GM18520 (cell line): ENCODE measurements around the gene MYH3.
"Not testable (repeated sequence)": the region's sequence is repeated elsewhere in the genome, so short reads cannot be mapped to it uniquely, and the experiment has no call there.

Source experiments
- ATAC-seq: cut with Tn5 transposase; IDR thresholded peaks from one replicate; pipeline ENCODE4 v1.9.1; 2021; ENCODE audit not compliant: unreplicated experiment

MYH3 gene

DNA sequence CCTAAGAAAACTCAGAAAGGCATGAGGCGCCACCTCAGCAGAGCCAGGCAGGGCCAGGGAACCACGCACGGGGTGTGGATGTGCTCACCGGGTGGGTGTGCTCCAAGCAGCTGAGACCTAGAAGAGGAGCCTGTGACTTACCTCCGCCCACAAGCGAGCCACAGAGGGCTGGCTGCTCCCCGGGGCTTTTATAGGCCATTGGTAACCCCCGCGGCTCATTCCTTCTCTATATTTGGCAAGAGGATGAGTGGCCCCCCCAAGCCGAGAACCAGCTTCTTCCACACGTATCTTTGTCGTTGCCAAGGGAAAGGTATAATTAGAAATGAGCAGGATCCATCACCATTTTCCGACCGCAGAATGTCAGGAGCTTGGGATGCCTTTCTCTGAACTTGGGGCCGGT lies at the start of gene MYH3:
Gene MYH3 (minus strand): TSS at position 162 of the 400 bp plus-strand sequence. CDS start 2,245 bp downstream, outside the sequence.
- ATAC-seq: no peak

DNA sequence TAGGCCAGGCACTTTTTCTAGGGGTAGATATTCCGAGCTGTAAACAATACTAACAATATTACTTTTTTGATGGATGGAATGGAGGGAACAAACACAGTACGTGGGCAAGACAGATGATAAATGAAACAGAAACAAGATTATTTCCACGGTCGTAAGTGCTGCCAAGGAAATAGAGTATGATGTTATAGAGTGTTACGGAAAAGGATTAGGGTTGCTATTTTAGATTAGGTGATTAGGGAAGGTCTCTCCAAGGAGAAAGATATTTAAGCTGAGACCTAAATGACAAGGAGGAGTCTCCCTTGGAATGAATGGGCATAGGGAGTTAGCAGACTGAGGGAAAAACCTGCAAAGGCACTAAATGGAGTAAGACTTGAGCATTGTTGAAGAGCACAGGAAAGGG lies 48.6 kb upstream of the MYH3 start:
- ATAC-seq: no peak

DNA sequence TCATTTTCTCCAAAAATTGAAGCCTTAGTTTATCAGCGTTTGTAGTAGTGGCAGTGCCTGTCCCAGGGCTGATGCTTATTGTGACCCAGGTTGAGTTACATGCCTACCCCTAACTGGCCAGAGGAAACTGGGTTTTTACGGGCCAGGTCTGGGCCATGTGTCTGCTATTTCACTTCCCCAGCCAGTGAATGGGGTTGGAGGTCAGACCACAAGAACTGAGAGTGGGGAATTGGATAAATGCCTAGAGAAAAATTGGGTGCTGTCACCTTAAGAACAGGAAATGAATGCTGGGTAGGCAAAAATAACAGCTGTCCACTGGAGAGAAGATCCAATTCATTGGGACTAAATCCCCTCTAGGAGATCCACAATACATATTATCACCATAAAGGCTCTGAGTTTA lies 45.5 kb upstream of the MYH3 start:
- ATAC-seq: no peak

DNA sequence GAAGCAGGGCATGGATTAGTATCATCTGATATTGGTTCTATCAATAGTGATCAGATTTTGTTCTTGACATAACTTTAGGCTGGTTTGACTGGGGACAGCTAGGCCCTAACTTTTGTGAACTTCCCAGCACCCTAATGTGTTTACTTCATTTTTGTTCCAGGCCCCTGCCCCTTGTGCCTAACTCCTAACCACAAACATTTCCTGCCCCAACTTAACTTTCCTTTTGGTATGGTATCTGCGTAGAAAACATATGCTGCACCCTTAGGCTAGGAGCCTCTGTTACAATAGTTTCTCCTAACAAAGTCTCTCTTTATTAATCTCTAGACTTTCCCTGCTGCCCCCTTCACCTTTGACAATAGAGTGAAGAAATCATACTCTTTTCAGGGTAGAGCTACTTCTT lies 42.7 kb upstream of the MYH3 start:
- ATAC-seq: no peak

DNA sequence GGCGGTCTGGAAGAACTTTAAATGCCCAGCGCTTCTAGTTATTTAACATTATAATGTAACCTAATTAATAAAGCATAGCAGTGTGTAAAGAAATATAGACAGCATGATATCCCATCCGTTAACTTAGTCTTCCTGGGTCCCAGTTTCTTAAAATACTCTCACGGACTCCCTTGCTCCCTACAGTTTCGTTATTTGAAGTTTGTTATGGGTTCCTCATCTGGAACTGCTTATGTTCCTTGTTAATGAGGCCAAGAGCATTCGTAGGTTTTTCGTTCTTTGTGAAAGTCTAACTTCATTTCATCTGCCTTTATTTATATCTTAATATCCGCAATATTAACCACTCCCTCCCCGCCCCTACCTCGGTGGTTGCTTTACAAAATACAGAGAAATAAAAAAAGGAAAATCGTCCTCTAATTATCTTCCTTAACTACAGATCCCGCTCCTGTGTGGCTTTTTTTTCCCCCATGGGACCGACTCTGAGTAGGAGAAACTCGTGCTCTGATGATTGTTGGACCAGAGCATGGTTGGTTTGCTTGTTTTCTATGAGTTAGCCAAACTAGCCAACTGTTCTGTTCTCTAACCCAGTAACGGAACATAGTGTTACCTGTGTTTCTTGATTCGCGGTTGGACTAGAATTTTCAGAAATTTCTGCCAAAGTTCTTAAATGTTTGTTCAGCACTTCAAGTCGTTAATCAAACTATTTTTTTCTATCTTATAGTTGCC lies 41.1 kb upstream of the MYH3 start:
- ATAC-seq: no peak

DNA sequence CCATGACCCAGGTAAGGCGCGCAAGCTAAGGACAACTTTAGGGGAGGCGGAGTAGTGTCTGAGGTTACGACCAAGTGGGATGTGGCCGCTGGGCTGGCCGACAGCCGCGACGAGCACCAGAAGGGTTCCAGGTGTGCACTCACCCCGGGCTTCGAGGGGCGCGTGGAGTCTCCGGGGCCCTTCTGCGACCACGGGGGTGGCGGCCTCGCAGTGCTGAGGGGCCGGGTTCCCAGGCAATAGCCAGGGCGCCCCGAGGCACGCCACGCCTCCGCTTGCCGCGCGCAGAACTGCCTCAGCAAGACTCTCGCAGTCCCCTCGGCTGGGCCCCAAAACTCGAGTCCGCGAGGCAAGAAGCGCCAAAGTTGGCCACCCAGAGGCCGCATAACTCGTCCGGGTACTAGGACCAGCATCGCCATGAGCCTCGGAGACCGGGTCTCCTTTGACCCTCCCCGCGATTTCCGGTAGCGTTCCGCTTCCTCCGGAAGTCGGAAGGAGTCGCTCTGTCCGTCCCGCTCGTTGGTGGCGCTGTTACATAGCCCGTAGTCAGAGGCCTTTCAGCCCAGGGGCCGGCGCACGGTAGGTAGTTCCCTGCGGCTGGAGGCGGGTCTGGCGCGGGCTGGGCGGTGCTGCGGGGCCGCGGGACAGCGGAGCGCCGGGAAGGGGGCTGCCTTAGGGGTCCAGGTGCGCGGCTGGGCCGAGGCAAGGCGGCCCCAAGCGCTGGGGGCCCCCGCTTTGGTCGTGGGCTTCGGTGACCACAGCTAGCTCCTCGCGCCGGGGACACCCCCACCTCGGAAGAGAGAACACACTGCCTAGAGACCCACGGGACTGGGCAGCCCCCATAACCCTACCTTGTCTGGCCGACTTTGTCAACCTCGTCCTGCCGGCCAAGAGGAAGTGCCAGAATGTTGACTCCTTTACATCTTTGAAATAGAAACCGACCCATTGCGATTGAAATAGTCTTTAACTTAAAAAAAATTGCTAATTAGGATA lies 40.3 kb upstream of the MYH3 start, which contains the start of the genes ADPRM and SCO1:
Gene ADPRM (plus strand): TSS at position 503 of the 990 bp plus-strand sequence. CDS start 7,333 bp downstream, outside the sequence.
Gene SCO1 (minus strand): TSS at position 442 of the 990 bp plus-strand sequence. CDS start 26 bp downstream, at position 416.
- ATAC-seq: peak; percentile 91

DNA sequence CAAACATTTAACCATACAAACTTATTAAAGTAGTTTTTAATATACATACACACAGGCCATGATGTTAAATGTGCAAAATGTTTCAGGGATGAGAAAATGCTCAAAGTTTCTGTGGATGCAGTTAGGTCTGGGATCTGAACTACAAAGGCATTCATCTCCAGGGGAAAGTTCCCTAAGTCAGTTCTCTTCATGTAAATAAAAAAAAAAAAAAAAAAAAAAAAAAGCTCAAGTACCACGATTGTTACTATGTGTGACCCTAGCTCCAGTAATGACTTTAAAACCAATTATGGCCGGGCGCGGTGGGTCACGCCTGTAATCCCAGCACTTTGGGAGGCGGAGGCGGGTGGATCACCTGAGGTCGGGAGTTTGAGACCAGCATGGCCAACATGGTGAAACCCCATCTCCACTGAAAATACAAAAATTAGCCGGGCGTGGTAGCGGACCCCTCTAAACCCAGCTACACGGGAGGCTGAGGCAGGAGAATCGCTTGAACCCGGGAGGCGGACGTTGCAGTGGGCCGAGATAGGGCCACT lies 38.8 kb upstream of the MYH3 start:
- not testable (repeated sequence) for ATAC-seq

DNA sequence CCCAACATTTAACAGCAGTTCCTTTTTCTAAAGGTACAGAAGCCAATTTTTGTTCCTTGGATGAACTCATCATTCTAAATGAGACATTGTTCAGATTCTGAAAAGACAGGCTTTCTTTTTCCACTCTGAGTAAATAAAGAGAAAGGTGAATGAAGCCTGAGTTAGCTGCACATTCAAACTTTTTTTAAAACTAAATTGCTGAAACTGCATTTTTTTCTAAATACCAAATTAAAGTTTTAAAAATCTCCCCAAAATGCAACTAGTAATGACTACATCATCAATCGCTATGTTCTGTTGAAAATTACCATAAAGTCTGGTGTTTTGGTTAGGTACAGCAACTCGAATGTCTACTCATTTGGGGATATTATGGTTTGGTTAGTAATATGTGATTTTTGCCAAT lies 30.4 kb upstream of the MYH3 start:
- no peak for ATAC-seq

DNA sequence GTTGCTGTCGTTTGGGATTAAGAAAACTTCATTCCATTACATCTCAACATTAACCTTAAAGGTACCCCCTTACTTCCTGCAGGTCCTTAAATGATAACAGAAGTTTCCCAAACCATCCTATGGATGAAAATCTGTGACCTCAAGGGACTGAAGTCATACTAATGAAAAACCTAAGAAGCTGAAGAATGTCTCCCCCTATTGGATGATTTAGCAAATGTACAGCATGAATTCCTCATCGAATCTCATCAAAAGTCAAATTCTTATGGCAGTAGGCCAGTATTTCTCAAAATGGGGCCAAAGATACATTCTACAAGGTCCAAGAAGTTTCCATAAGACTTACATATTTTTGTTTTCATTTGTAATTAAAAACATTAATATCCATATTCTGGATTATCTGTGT lies 26.7 kb upstream of the MYH3 start:
- ATAC-seq: no peak

DNA sequence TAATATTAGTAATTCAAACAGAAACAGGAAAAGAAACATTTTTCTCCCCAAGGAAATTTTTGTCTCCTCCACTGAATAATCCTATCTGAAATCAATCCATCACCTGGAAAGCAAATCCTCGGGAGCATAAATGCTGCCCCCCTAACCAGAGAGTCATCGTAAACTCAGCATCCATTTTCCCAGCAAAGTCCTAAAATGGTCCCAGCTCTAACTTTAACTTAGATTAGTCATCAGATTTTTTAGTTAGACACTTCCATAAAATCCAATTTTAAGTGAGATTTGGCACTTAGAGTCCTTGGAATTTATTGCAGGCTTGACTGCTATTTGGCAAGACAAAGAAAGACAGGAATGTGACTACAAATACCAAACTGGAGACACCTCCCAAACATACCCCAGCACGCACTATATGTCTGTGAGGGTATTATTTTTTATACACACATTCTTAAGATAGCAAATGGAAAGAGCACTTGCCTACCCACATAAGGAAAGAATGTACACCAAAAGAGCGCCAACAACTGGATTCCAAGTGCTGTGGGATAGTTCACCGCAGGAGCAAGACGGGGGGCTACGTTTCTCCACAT lies 24.8 kb upstream of the MYH3 start:
- no peak for ATAC-seq

DNA sequence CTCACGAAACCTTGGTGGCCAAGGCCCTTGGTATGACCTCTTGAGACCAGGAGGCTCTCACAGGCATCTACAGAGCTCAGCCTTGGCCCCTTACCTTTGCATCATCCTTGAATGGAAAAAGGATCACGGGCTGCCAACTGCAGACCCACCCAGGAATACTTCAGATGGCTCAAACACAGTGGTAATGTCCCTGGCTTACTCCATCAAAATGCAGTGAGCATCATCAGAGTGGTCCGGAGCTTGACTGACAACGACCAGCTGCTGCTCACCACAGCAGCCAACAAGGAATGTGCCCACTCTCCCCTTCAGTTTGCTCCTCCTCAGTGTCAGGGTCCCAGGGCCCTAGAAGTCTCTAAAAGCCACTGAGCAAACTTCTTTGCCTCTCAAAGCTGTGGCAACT lies 17.6 kb upstream of the MYH3 start:
- ATAC-seq: no peak

DNA sequence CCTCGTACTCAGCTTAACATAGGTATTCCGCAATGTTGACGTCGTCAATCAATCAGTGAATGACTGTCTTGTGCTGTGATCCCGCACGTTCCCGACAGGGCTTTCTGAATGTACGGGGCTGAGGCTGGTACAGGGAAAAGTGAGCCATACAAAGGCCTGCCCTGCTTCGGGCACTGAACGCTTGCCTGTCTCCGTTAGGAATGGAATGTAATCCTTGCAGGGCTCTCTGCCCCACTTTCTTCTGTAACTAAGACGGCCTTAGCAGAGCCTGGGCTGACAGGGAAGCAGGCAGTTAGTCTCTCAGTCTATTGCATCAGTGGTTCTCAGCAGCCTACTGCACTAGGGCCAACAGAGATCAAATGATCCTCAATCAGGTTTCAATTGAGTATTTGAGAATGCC lies 16.2 kb upstream of the MYH3 start:
- ATAC-seq: no peak

DNA sequence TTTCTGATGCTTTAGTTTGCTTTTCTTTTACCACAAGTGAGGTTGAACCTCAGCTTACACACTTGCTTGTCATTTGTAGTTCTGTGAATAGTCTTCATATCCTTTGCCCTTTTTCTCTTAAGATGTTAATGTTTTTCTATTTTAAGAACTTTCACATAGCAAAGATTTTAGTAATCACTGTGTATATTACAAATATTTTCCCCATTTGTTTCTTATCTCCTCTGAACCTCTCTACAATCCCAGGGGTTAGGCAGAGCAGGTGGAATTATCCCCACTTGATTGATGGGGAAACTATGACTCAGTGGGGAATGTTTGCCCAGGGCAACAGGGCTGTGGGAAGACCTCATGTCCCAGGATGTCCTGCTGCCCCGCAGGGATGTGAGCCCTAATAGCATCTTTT lies 11.7 kb upstream of the MYH3 start:
- no peak for ATAC-seq

DNA sequence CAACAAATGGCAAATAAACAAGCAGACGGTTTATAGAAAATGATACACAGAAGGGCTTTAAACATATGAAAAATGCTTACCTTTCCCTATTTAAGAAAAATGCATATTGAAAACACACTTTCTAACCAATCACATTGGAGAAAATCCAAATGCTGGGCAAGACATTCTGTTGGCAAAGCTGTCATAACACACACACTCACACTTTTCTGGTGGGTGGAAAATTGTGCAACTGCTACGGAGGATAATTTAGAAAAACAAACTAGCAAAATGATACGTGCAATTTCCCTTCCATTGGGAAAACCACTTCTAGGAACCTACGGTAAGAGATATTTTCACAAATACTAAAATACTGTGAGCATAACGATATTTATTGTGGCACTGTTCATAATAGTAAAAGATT lies 9.8 kb upstream of the MYH3 start:
- ATAC-seq: no peak

DNA sequence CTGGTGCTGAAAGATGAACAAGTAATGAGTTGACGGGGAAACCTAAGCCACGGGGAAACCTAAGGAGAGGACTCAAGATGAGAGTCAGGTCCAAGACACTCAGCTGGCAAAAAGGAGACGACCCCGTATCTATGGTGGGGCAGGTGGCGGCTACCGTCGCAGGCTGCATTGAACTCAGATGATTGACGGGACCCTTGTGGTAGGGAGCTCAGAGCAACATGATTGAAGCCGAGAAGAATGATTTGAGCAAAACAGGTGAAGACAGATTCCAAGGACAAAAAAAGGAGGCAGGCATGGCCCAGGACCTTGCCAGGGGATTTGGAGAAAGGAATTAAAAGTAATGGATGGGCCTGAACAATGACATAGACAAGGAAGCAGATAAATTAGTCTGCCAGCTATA lies 7.5 kb upstream of the MYH3 start:
- ATAC-seq: no peak

DNA sequence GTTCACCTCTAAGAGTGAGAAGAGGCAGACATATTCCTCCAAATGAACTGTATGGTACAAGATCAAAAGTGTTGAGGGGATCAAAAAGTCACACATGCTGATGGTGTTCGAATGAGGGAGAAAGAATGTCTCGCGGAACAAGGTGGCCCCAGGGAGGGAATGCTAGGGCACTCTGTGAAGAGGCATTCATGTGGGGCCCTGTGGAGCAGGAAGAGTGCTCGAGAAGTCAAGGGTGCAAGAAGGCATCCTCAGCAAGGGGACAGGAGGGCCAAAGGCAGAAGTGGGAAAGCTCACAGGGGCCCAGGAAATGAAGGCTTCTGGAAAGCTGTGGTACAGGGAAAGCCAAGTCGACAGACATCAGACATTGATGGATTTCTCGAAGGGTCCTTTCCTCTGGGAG lies 6.1 kb upstream of the MYH3 start:
- no peak for ATAC-seq

DNA sequence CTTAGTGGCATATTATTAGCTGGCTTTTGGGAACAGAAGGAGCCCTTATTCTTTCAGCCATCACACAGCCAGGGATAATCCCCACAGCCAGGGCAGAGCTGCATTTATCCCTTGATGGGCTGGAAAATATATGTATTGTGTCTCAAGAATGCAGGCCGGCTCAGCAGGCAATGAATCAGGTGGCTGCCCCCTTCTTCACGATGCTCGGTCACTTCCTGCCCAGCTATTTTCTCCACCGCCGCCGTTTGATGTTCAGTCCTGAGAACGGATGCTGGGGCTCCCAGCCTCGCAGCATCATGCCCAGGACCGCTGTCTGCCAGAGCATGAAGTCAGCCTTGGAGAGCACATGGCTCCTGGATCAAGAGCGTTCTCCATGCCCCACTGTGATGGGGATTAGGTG lies 4.3 kb upstream of the MYH3 start:
- ATAC-seq: no peak

DNA sequence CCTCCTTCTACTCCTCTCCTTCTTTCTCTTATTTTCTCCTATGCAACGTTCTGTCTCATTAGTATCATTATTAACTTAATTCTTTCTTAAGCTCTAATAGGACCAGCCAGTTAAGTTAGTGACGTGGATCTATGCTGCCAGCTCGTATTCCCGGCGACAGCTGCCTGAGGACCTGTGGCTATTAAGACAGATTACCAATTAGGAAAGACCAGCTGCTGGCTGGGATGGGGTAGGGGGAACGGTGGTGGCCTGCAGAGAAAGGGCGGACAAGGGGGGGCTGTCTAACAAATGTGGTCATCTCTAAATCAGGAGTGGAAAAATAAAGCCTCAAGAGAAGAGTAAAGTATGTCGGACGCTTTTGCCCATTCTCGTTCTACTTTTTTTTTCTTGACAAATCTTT lies 770 bp upstream of the MYH3 start:
- ATAC-seq: no peak

DNA sequence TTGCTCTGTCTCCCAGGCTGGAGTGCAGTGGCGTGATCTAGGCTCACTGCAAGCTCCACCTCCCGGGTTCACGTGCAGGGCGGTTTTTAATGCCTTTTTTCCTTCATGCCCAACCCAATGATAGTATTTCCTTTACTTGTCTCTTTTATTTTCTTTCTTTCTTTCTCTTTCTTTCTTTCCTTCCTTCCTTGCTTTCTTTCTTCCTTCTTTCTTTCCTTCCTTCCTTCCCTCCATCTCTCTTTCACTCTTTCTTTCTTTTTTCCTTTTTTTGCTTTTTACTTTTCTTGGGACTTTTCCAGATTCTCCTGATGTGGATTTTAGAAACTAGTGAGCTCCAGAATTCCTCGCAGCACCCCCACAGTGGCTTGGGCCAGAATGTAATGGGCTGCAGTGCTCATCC lies 3.1 kb downstream of the MYH3 start:
- no peak for ATAC-seq

DNA sequence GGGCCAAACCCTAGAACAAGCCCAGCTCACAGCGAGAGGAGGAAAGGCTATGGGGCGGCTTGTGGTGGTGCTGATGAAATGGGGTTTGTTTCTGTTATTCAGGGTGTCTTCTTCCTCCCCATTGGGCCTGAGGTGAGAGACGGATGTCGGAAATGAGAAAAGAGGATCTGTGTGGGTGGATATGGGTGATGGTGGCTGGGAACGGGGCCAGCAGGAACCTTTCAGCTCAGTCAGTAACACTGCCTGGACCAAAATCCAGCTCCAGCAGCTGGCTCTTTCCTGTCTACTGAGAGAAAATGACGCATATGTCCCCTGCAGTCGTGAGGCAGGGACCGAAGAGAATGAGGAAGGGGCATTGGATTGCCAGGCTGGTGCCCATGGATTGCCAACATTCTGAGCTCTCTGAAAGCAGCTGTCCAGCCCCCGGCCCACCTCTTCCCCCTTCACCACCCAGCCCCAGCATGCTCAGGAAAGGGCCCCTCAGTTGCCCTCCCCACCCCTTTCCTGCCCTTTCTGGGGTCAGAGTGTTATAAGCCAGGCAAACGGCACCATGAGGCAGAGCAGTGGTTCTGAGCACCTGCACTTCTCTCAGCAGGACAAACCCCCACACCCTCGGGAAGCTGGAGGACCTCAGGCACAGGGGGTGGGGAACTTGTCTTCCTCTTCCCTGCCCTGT lies 4.0 kb downstream of the MYH3 start:
- no peak for ATAC-seq

DNA sequence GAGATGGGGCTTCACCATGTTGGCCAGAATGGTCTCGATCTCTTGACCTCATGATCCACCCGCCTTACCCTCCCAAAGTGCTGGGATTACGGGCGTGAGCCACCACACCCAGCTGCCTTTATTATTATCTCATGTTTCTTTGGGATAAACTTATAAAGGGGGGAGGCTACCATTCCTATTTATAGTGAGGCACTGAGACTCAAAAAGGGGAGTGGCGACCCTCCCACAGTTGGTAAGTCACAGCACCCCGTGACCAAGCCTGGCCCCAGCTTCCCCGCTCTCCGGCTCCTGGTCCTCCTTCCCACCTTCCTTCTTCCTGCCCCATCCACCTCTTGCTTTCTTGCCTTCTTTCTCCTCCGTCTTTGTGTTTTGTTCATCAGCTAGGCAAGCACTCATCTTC lies 5.2 kb downstream of the MYH3 start:
- no peak for ATAC-seq
